ENCODE results near the gene AGRP.

Gene AGRP

GRCh38 chr16:67451704-67452435 lies 31.5 kb downstream of the AGRP start:
- ChIA-PET CTCF (interaction anchor here (0.7 to 2.2 kb wide), 3 partner anchors 14 to 192 kb away, joined by 3 to 6 read pairs (median 4); no protein-coding TSS in a partner anchor), POLR2A (no interaction called here)
- Histone ChIP-seq H3K36me3 (ENCODE audit: control insufficient read depth in 2 of 2, insufficient read depth in 1 of 2, low read length in 2 of 2) (peaks cover 0 to 65% of the 10 kb centered on the region in 2 experiments; a peak in 1 of 3 replicates), H3K4me3 (ENCODE audit: low read depth, low read length) (no peak overlapping the region), H3K27ac (ENCODE audit: extremely low read depth, low read depth, low read length) (no peak overlapping the region), H3K4me1 (ENCODE audit: control insufficient read depth, insufficient read depth, low read length) (no peaks in the 10 kb centered on the region), H3K9me3 (ENCODE audit: control insufficient read depth, insufficient read depth, low read depth, low read length) (no peaks in the 10 kb centered on the region)
- TF ChIP-seq TCF7L2 (IDR thresholded peaks at IDR 0.05; ENCODE audit: borderline replicate concordance, low read depth, low read length) (no peak), SCRT2 (tag by site-specific recombination; IDR thresholded peaks at IDR 0.05) (peak; percentile 37; the same call in 1 of the 2 replicates)

GRCh38 chr16:67451061-67451703 lies 32.2 kb downstream of the AGRP start:
- Histone ChIP-seq H3K4me1 (ENCODE audit: control insufficient read depth, insufficient read depth, low read length) (no peaks in the 10 kb centered on the region), H3K27ac (ENCODE audit: extremely low read depth, low read depth, low read length) (no peak overlapping the region), H3K4me3 (ENCODE audit: low read depth, low read length) (no peak overlapping the region), H3K9me3 (ENCODE audit: control insufficient read depth, insufficient read depth, low read depth, low read length) (no peaks in the 10 kb centered on the region), H3K36me3 (ENCODE audit: control insufficient read depth in 2 of 2, insufficient read depth in 1 of 2, low read length in 2 of 2) (peaks cover 0 to 65% of the 10 kb centered on the region in 2 experiments; a peak in 1 of 3 replicates)
- POLR2A ChIA-PET: no interaction called here
- CTCF ChIA-PET: interaction anchor here (1.5 to 2.2 kb wide), 2 partner anchors 14 to 24 kb away, joined by 4 to 6 read pairs; no protein-coding TSS in a partner anchor
- TF ChIP-seq ZNF10 (tag by site-specific recombination; IDR thresholded peaks at IDR 0.05): no peak
- TF ChIP-seq ZNF16 (tag by site-specific recombination; IDR thresholded peaks at IDR 0.05; ENCODE audit: low read depth): no peak
- no peak for TF ChIP-seq GFI1B (tag by site-specific recombination; IDR thresholded peaks at IDR 0.05)
- TF ChIP-seq ZNF701 (tag by site-specific recombination; IDR thresholded peaks at IDR 0.05): no peak
- no peak for TF ChIP-seq ZNF18 (tag by site-specific recombination; IDR thresholded peaks at IDR 0.05)
- TF ChIP-seq ZNF426 (tag by site-specific recombination; IDR thresholded peaks at IDR 0.05): no peak
- TF ChIP-seq ZFP69B (tag by site-specific recombination; IDR thresholded peaks at IDR 0.05): no peak
- no peak for TF ChIP-seq ZNF19 (tag by site-specific recombination; IDR thresholded peaks at IDR 0.05; ENCODE audit: low read depth)
- no peak for TF ChIP-seq ZNF433 (tag by site-specific recombination; IDR thresholded peaks at IDR 0.05; ENCODE audit: low read depth)
- no peak for TF ChIP-seq PBX3 (CRISPR knock-in tag; IDR thresholded peaks at IDR 0.05)
- TF ChIP-seq KLF9 (tag by site-specific recombination; IDR thresholded peaks at IDR 0.05; ENCODE audit: low read depth): no peak
- TF ChIP-seq ZNF174 (tag by site-specific recombination; IDR thresholded peaks at IDR 0.05): no peak
- no peak for TF ChIP-seq ZNF549 (tag by site-specific recombination; IDR thresholded peaks at IDR 0.05)
- no peak for TF ChIP-seq ZNF747 (tag by site-specific recombination; IDR thresholded peaks at IDR 0.05)
- TF ChIP-seq ZNF513 (tag by site-specific recombination; IDR thresholded peaks at IDR 0.05): no peak
- TF ChIP-seq ZNF341 (tag by site-specific recombination; IDR thresholded peaks at IDR 0.05; ENCODE audit: low read depth): no peak
- no peak for TF ChIP-seq ZNF501 (tag by site-specific recombination; IDR thresholded peaks at IDR 0.05)

Measured in HEK293 (cell line).